ENCODE measurements around the gene SIGLEC11. TPM values are rescaled to one million over a fixed set of nuclear protein-coding genes. Genes with fewer than 3 reads are reported as not detected.

Gene SIGLEC11
- total RNA-seq, 6 experiments from 2014 or later: 0.74 to 3.0 (median 1.7) TPM

- Histone ChIP-seq H3K36me3 (peaks cover 0 to 78% (median 28%) of the 10 kb centered on the region in 4 donors), H3K27me3 (no peaks in the 10 kb centered on the region), H3K27ac (no peak overlapping the region), H3K9me3 (no peaks in the 10 kb centered on the region), H3K4me3 (no peak overlapping the region), H3K4me1 (no peaks in the 10 kb centered on the region)
- TF ChIP-seq CTCF (IDR thresholded peaks at IDR 0.05): no peak
- TF ChIP-seq POLR2A (IDR thresholded peaks at IDR 0.05): no peak
- DNase-seq (no peak), ATAC-seq (peak in 2 of 4 donors; percentile 9 to 39)
- WGBS (ENCODE audit: insufficient coverage, low coverage, low lambda C conversion rate, missing lambda C conversion rate): 28% methylated on average over 3 of the region's 16 CpGs
- intact Hi-C loops (cut with DNase I): no loop called here
These were observed 40.0 kb upstream of the SIGLEC11 start for GRCh38 chr19:50000841-50001557.

GRCh38 chr19:50000038-50000840 is 39.3 kb upstream of the SIGLEC11 start:
- H3K4me3 ChIP-seq: no peak overlapping the region
- TF ChIP-seq POLR2A (IDR thresholded peaks at IDR 0.05): no peak
- TF ChIP-seq CTCF (IDR thresholded peaks at IDR 0.05): no peak
- no peak overlapping the region for H3K27ac ChIP-seq
- intact Hi-C loops (cut with DNase I): no loop called here
- ATAC-seq (no peak), DNase-seq (no peak)
- H3K36me3 ChIP-seq: peaks cover 0 to 75% (median 25%) of the 10 kb centered on the region in 4 donors
- WGBS (ENCODE audit: insufficient coverage, low coverage, low lambda C conversion rate, missing lambda C conversion rate): 72% methylated on average over 6 of the region's 20 CpGs
- H3K27me3 ChIP-seq: no peaks in the 10 kb centered on the region
- no peaks in the 10 kb centered on the region for H3K4me1 ChIP-seq
- no peaks in the 10 kb centered on the region for H3K9me3 ChIP-seq

GRCh38 chr19:49999371-50000010 is 38.5 kb upstream of the SIGLEC11 start:
- Histone ChIP-seq H3K36me3 (peaks cover 0 to 75% (median 27%) of the 10 kb centered on the region in 4 donors), H3K27me3 (no peaks in the 10 kb centered on the region), H3K4me1 (no peaks in the 10 kb centered on the region), H3K9me3 (no peaks in the 10 kb centered on the region), H3K27ac (no peak overlapping the region), H3K4me3 (no peak overlapping the region)
- TF ChIP-seq POLR2A (IDR thresholded peaks at IDR 0.05) (no peak), CTCF (IDR thresholded peaks at IDR 0.05) (no peak)
- DNase-seq (no peak), ATAC-seq (no peak)
- intact Hi-C loops (cut with DNase I): no loop called here
- WGBS (ENCODE audit: insufficient coverage, low coverage, low lambda C conversion rate, missing lambda C conversion rate): 58% methylated on average over 4 of the region's 6 CpGs

- ATAC-seq: peak; percentile 49 to 73 (median 51)
- 74% methylated on average over 5 of the region's 5 CpGs for WGBS (ENCODE audit: insufficient coverage, low coverage, low lambda C conversion rate, missing lambda C conversion rate)
- TF ChIP-seq CTCF (IDR thresholded peaks at IDR 0.05) (no peak), POLR2A (IDR thresholded peaks at IDR 0.05) (no peak)
- H3K27ac ChIP-seq: no peak overlapping the region
- DNase-seq: no peak
- intact Hi-C loops (cut with DNase I): no loop called here
- peaks cover 0 to 69% (median 28%) of the 10 kb centered on the region in 4 donors for H3K36me3 ChIP-seq
- no peaks in the 10 kb centered on the region for H3K9me3 ChIP-seq
- H3K27me3 ChIP-seq: no peaks in the 10 kb centered on the region
- H3K4me1 ChIP-seq: no peaks in the 10 kb centered on the region
- no peak overlapping the region for H3K4me3 ChIP-seq
These were observed 36.7 kb upstream of the SIGLEC11 start for GRCh38 chr19:49997709-49998108.

All from right lobe of liver (tissue), 6 donors.